Keratinocyte (primary cell): ENCODE measurements around the gene CRIM1. TPM values are rescaled to one million over a fixed set of nuclear protein-coding genes. Genes with fewer than 3 reads are reported as not detected.

ENCODE experiments used
- DNase-seq: peaks from one replicate; pipeline ENCODE4 v3.0.0-alpha.2; 2011; ENCODE audit warnings: low read depth, missing footprints, low spot score
- FAIRE-seq: peaks from 2 replicates; lab custom pipeline; 2011; peaks lifted over from hg19 to GRCh38; lab: Jason Lieb, UNC
- H2AFZ ChIP-seq: 2 replicates; pipeline ENCODE4 v1.6.0; 2012; ENCODE audit warnings: low read length, control low read depth, inconsistent platforms; ENCODE audit not compliant: control insufficient read depth
- H3K27ac ChIP-seq: 2 replicates; pipeline ENCODE4 v1.5.1; 2011; ENCODE audit warnings: low read length; ENCODE audit not compliant: control insufficient read depth, insufficient read depth
- H3K27me3 ChIP-seq: 3 replicates; pipeline ENCODE4 v1.6.0; 2011; ENCODE audit warnings: low read length; ENCODE audit not compliant: control insufficient read depth, insufficient read depth; ENCODE audit errors: extremely low read depth
- H3K36me3 ChIP-seq, 2 experiments: 2 replicates in 1 of 2; 3 replicates in 1 of 2; pipeline ENCODE4 v1.5.1; 2011; ENCODE audit warnings: low read length in 2 of 2, mild to moderate bottlenecking in 1 of 2; ENCODE audit not compliant: control insufficient read depth in 2 of 2, insufficient read depth in 2 of 2; ENCODE audit errors: extremely low read depth in 1 of 2
- H3K4me1 ChIP-seq: 3 replicates; pipeline ENCODE4 v1.5.1; 2011; ENCODE audit warnings: low read length; ENCODE audit not compliant: control insufficient read depth, insufficient read depth; ENCODE audit errors: extremely low read depth
- H3K4me2 ChIP-seq: 3 replicates; pipeline ENCODE4 v1.6.0; 2011; ENCODE audit warnings: low read depth, low read length; ENCODE audit not compliant: control insufficient read depth, insufficient read depth; ENCODE audit errors: extremely low read depth
- H3K4me3 ChIP-seq, 3 experiments: fragments of 200-600 bp in 1 of 3; sonication (generic) in 1 of 3; 2 replicates in 2 of 3; 3 replicates in 1 of 3; pipeline ENCODE4 v1.5.1; 2011 to 2016; ENCODE audit warnings: low read length in 3 of 3, mild to moderate bottlenecking in 3 of 3, control low read depth in 2 of 3, inconsistent platforms in 1 of 3, low read depth in 1 of 3, mixed read lengths in 1 of 3, mixed run types in 1 of 3, moderate library complexity in 1 of 3; ENCODE audit not compliant: control insufficient read depth in 2 of 3, insufficient read depth in 2 of 3; ENCODE audit errors: extremely low read depth in 1 of 3
- H3K79me2 ChIP-seq: 2 replicates; pipeline ENCODE4 v1.6.0; 2012; ENCODE audit warnings: low read length; ENCODE audit not compliant: control insufficient read depth, insufficient read depth
- H3K9ac ChIP-seq: 3 replicates; pipeline ENCODE4 v1.6.0; 2011; ENCODE audit warnings: low read length; ENCODE audit not compliant: control insufficient read depth, insufficient read depth; ENCODE audit errors: extremely low read depth
- H3K9me1 ChIP-seq: 3 replicates; pipeline ENCODE4 v1.6.0; 2011; ENCODE audit warnings: low read length; ENCODE audit not compliant: control insufficient read depth, insufficient read depth; ENCODE audit errors: extremely low read depth
- H3K9me3 ChIP-seq: 2 replicates; pipeline ENCODE4 v1.5.1; 2012; ENCODE audit warnings: low read depth, low read length; ENCODE audit not compliant: control insufficient read depth
- H4K20me1 ChIP-seq: 3 replicates; pipeline ENCODE4 v1.6.0; 2011; ENCODE audit warnings: low read length; ENCODE audit not compliant: control insufficient read depth, insufficient read depth; ENCODE audit errors: extremely low read depth
- EZH2 ChIP-seq: IDR thresholded peaks from one replicate; pipeline ENCODE4 v1.6.1; 2012; ENCODE audit warnings: inconsistent platforms, mild to moderate bottlenecking, low read length, moderate library complexity
- dilution Hi-C: fragments of 300-500 bp; cut with MboI; formaldehyde crosslinking; loops from one replicate; pipeline ENCODE4 v1.7.0; 2020; ENCODE audit warnings: low sequenced_read_pairs; ENCODE audit not compliant: extremely low pct_ligation_motif_present
- polyA plus RNA-seq, 5 experiments: library from polyadenylated mRNA; depleted of rRNA in 3 of 5; stranded (reverse) in 3 of 5; stranded (forward) in 1 of 5; unstranded in 1 of 5; fragments of >200 nt; gene quantifications; 1 replicate in 1 of 5; 2 replicates in 3 of 5; 3 replicates in 1 of 5; pipeline versions ENCODE4 v1.2.1 to v1.2.3, GENCODE V29; 2011 to 2012; ENCODE audit warnings: missing spikeins in 2 of 5, low read depth in 1 of 5, low replicate concordance in 1 of 5
- TF ChIP-seq, protein P1 (sequence below), 3 experiments: IDR thresholded peaks in 1 of 3; conservative IDR thresholded peaks in 1 of 3; optimal IDR thresholded peaks in 1 of 3; 2 replicates in 2 of 3; 3 replicates in 1 of 3; pipeline versions ENCODE3 to v1.5.1; 2011; ENCODE audit warnings: low read length in 3 of 3, mild to moderate bottlenecking in 3 of 3, moderate library complexity in 2 of 3, control low read depth in 1 of 3, inconsistent platforms in 1 of 3; ENCODE audit not compliant: insufficient read depth in 2 of 3; ENCODE audit errors: extremely low read depth in 1 of 3

CRIM1 gene
- polyA plus RNA-seq, 1 donor (not counting 4 experiments of a cell fraction or from before 2014, with no cell fraction given) = 98.3 TPM

DNA sequence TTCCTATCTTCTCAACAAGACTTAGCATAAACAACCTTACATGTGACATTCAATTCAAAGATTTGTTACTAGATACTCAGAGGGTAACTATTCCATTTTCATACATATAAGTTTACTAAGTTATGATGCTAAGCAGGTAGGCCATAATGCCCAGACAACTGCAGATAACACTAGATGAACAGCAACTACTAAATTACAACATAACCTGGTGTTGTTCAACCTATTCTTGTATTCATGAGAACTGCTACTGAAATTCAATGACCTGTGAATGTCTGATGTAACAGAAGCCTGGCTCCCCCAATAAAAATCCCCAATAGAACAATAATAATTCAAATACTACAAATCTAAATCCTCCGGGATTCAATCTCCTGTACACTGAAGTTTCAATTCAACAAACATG, 217.6 kb downstream of the CRIM1 start:
- Histone ChIP-seq H3K27ac (no peak overlapping the region), H3K4me2 (no peak overlapping the region), H4K20me1 (no peaks in the 10 kb centered on the region), H3K9ac (no peak overlapping the region), H3K36me3 (peaks cover 0 to 16% of the 10 kb centered on the region in 2 experiments), H3K4me3 (no peak overlapping the region), H3K4me1 (peaks cover 24% of the 10 kb centered on the region), H3K27me3 (no peaks in the 10 kb centered on the region), H2AFZ (no peak overlapping the region), H3K9me1 (no peaks in the 10 kb centered on the region), H3K79me2 (peaks cover 11% of the 10 kb centered on the region), H3K9me3 (no peaks in the 10 kb centered on the region)
- FAIRE-seq (no peak), DNase-seq (no peak)
- no peak for TF ChIP-seq EZH2
- TF ChIP-seq, protein P1, sequence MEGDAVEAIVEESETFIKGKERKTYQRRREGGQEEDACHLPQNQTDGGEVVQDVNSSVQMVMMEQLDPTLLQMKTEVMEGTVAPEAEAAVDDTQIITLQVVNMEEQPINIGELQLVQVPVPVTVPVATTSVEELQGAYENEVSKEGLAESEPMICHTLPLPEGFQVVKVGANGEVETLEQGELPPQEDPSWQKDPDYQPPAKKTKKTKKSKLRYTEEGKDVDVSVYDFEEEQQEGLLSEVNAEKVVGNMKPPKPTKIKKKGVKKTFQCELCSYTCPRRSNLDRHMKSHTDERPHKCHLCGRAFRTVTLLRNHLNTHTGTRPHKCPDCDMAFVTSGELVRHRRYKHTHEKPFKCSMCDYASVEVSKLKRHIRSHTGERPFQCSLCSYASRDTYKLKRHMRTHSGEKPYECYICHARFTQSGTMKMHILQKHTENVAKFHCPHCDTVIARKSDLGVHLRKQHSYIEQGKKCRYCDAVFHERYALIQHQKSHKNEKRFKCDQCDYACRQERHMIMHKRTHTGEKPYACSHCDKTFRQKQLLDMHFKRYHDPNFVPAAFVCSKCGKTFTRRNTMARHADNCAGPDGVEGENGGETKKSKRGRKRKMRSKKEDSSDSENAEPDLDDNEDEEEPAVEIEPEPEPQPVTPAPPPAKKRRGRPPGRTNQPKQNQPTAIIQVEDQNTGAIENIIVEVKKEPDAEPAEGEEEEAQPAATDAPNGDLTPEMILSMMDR (optimal IDR thresholded peaks at IDR 0.05 in 1 of 3, IDR thresholded peaks at IDR 0.05 in 1 of 3, conservative IDR thresholded peaks at IDR 0.05 in 1 of 3; ENCODE audit: extremely low read depth in 1 of 3, insufficient read depth in 2 of 3, low read length in 3 of 3) = no peak
- dilution Hi-C loops = no loop called here

DNA sequence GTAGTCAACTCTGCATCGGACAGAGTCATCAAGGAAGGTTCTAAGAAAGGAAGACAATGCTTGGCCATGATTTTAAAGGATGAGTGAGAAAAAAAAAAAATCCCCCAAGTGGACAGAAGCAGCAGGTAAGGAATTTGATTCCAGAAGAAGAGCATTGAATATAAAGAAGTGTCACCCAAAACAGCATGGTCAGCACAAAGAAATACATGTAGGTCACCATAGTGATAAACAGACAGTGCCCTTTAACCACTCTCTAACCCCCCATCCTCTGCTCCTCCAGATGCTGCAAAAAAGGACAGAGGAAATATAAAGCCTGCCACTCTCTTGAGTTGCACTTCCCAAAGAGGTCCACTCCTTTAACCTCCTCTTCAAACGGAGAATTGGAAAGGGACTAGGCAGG, 219.0 kb downstream of the CRIM1 start:
- peaks cover 11% of the 10 kb centered on the region for H3K79me2 ChIP-seq
- H3K27me3 ChIP-seq = no peaks in the 10 kb centered on the region
- H3K9me1 ChIP-seq = no peaks in the 10 kb centered on the region
- TF ChIP-seq, protein P1 (optimal IDR thresholded peaks at IDR 0.05 in 1 of 3, IDR thresholded peaks at IDR 0.05 in 1 of 3, conservative IDR thresholded peaks at IDR 0.05 in 1 of 3; ENCODE audit: extremely low read depth in 1 of 3, insufficient read depth in 2 of 3, low read length in 3 of 3) = no peak
- TF ChIP-seq EZH2 = no peak
- H3K9ac ChIP-seq = no peak overlapping the region
- H3K36me3 ChIP-seq = peaks cover 3 to 20% of the 10 kb centered on the region in 2 experiments
- no peak for FAIRE-seq
- DNase-seq = no peak
- no peak overlapping the region for H3K4me3 ChIP-seq
- H4K20me1 ChIP-seq = no peaks in the 10 kb centered on the region
- no peak overlapping the region for H3K27ac ChIP-seq
- no peak overlapping the region for H3K4me2 ChIP-seq
- peaks cover 16% of the 10 kb centered on the region for H3K4me1 ChIP-seq
- dilution Hi-C loops = no loop called here
- H3K9me3 ChIP-seq = no peaks in the 10 kb centered on the region
- no peak overlapping the region for H2AFZ ChIP-seq
